BLaER1 (cell line): Measurements from ENCODE around the gene ZBTB21.

ENCODE experiments used
- H3K27ac ChIP-seq: shearing (Covaris generic); formaldehyde crosslinking; 2 replicates; pipeline ENCODE4 v1.8.1; 2022
- H3K27me3 ChIP-seq: shearing (Covaris generic); formaldehyde crosslinking; 2 replicates; pipeline ENCODE4 v1.8.1; 2022
- H3K36me3 ChIP-seq: shearing (Covaris generic); formaldehyde crosslinking; 2 replicates; pipeline ENCODE4 v1.8.1; 2022
- H3K4me1 ChIP-seq: shearing (Covaris generic); formaldehyde crosslinking; 2 replicates; pipeline ENCODE4 v1.8.1; 2022
- H3K4me2 ChIP-seq: shearing (Covaris generic); formaldehyde crosslinking; 2 replicates; pipeline ENCODE4 v1.8.1; 2022
- H3K4me3 ChIP-seq: shearing (Covaris generic); formaldehyde crosslinking; 2 replicates; pipeline ENCODE4 v1.8.1; 2022
- H3K9ac ChIP-seq: shearing (Covaris generic); formaldehyde crosslinking; 2 replicates; pipeline ENCODE4 v1.8.1; 2022
- H3K9me3 ChIP-seq: shearing (Covaris generic); formaldehyde crosslinking; 2 replicates; pipeline ENCODE4 v1.8.1; 2022
- H4K20me1 ChIP-seq: shearing (Covaris generic); formaldehyde crosslinking; 2 replicates; pipeline ENCODE4 v1.8.1; 2022
- Cebpa-rat ChIP-seq: shearing (Covaris generic); IDR thresholded peaks from 2 replicates; pipeline ENCODE4 v1.8.1; 2022

ZBTB21 gene

GRCh38 chr21:41980561-41980960 is 29.6 kb downstream of the ZBTB21 start:
- Histone ChIP-seq H3K9ac (no peak overlapping the region), H3K9me3 (peaks cover 38% of the 10 kb centered on the region), H3K27ac (no peak overlapping the region), H3K4me1 (no peaks in the 10 kb centered on the region), H3K36me3 (no peaks in the 10 kb centered on the region), H3K4me2 (no peak overlapping the region), H4K20me1 (no peaks in the 10 kb centered on the region), H3K27me3 (no peaks in the 10 kb centered on the region), H3K4me3 (no peak overlapping the region)
- no peak for TF ChIP-seq Cebpa-rat

- Histone ChIP-seq H3K4me3 (no peak overlapping the region), H3K9me3 (peaks cover 38% of the 10 kb centered on the region), H3K9ac (no peak overlapping the region), H3K27ac (no peak overlapping the region), H3K36me3 (no peaks in the 10 kb centered on the region), H3K27me3 (no peaks in the 10 kb centered on the region), H4K20me1 (no peaks in the 10 kb centered on the region), H3K4me1 (peaks cover 5% of the 10 kb centered on the region), H3K4me2 (no peak overlapping the region)
- no peak for TF ChIP-seq Cebpa-rat
Measured at GRCh38 chr21:41979751-41980369, 30.3 kb downstream of the ZBTB21 start.

GRCh38 chr21:41979335-41979734 is 30.8 kb downstream of the ZBTB21 start:
- Histone ChIP-seq H3K4me2 (no peak overlapping the region), H3K4me3 (no peak overlapping the region)

GRCh38 chr21:41977034-41977950 is 32.9 kb downstream of the ZBTB21 start:
- H4K20me1 ChIP-seq: no peaks in the 10 kb centered on the region
- H3K9ac ChIP-seq: no peak overlapping the region
- no peak overlapping the region for H3K27ac ChIP-seq
- H3K4me3 ChIP-seq: no peak overlapping the region
- no peaks in the 10 kb centered on the region for H3K27me3 ChIP-seq
- no peak overlapping the region for H3K4me2 ChIP-seq
- no peaks in the 10 kb centered on the region for H3K36me3 ChIP-seq
- peaks cover 40% of the 10 kb centered on the region for H3K9me3 ChIP-seq
- no peak for TF ChIP-seq Cebpa-rat
- peaks cover 22% of the 10 kb centered on the region for H3K4me1 ChIP-seq

More at GRCh38 chr21:41979335-41979734, 30.8 kb downstream of the ZBTB21 start:
- TF ChIP-seq Cebpa-rat: no peak
- no peaks in the 10 kb centered on the region for H4K20me1 ChIP-seq
- H3K9ac ChIP-seq: no peak overlapping the region
- H3K9me3 ChIP-seq: peaks cover 38% of the 10 kb centered on the region
- H3K27me3 ChIP-seq: no peaks in the 10 kb centered on the region
- H3K36me3 ChIP-seq: no peaks in the 10 kb centered on the region
- H3K27ac ChIP-seq: no peak overlapping the region
- peaks cover 10% of the 10 kb centered on the region for H3K4me1 ChIP-seq

GRCh38 chr21:41976611-41977010 is 33.5 kb downstream of the ZBTB21 start:
- no peak overlapping the region for H3K4me3 ChIP-seq
- H3K36me3 ChIP-seq: no peaks in the 10 kb centered on the region
- H3K27me3 ChIP-seq: no peaks in the 10 kb centered on the region
- no peak overlapping the region for H3K4me2 ChIP-seq
- no peaks in the 10 kb centered on the region for H4K20me1 ChIP-seq
- H3K9me3 ChIP-seq: peaks cover 40% of the 10 kb centered on the region
- no peak overlapping the region for H3K27ac ChIP-seq
- H3K4me1 ChIP-seq: peaks cover 22% of the 10 kb centered on the region
- H3K9ac ChIP-seq: no peak overlapping the region
- TF ChIP-seq Cebpa-rat: no peak

- no peak overlapping the region for H3K4me2 ChIP-seq
- peaks cover 29% of the 10 kb centered on the region for H3K4me1 ChIP-seq
- no peak overlapping the region for H3K9ac ChIP-seq
- H3K36me3 ChIP-seq: no peaks in the 10 kb centered on the region
- peaks cover 40% of the 10 kb centered on the region for H3K9me3 ChIP-seq
- no peaks in the 10 kb centered on the region for H3K27me3 ChIP-seq
- H4K20me1 ChIP-seq: no peaks in the 10 kb centered on the region
- H3K4me3 ChIP-seq: no peak overlapping the region
- H3K27ac ChIP-seq: no peak overlapping the region
- no peak for TF ChIP-seq Cebpa-rat
Measured at GRCh38 chr21:41975391-41976272, 34.5 kb downstream of the ZBTB21 start.

- H3K27me3 ChIP-seq: no peaks in the 10 kb centered on the region
- no peak for TF ChIP-seq Cebpa-rat
- H3K9me3 ChIP-seq: peaks cover 31% of the 10 kb centered on the region
- H3K9ac ChIP-seq: no peak overlapping the region
- H3K4me3 ChIP-seq: no peak overlapping the region
- no peaks in the 10 kb centered on the region for H4K20me1 ChIP-seq
- peaks cover 29% of the 10 kb centered on the region for H3K4me1 ChIP-seq
- peak overlapping the region; percentile 75 for H3K27ac ChIP-seq
- H3K4me2 ChIP-seq: peak overlapping the region; percentile 72
- H3K36me3 ChIP-seq: no peaks in the 10 kb centered on the region
Measured at GRCh38 chr21:41974752-41975053, 35.5 kb downstream of the ZBTB21 start.

GRCh38 chr21:41973861-41974751 is 36.1 kb downstream of the ZBTB21 start:
- TF ChIP-seq Cebpa-rat: no peak

GRCh38 chr21:41973427-41973831 is 36.7 kb downstream of the ZBTB21 start:
- H3K36me3 ChIP-seq: no peaks in the 10 kb centered on the region
- peak overlapping the region; percentile 26; the same call in 1 of the 2 replicates for H3K4me3 ChIP-seq
- no peaks in the 10 kb centered on the region for H4K20me1 ChIP-seq
- no peaks in the 10 kb centered on the region for H3K27me3 ChIP-seq
- TF ChIP-seq Cebpa-rat: no peak
- peaks cover 22% of the 10 kb centered on the region for H3K9me3 ChIP-seq
- H3K9ac ChIP-seq: no peak overlapping the region
- H3K27ac ChIP-seq: peak overlapping the region; percentile 75
- H3K4me1 ChIP-seq: peaks cover 29% of the 10 kb centered on the region
- peak overlapping the region; percentile 72 for H3K4me2 ChIP-seq

More at GRCh38 chr21:41973861-41974751, 36.1 kb downstream of the ZBTB21 start:
- Histone ChIP-seq H3K27ac (peak overlapping the region; percentile 75), H3K36me3 (no peaks in the 10 kb centered on the region), H3K4me1 (peaks cover 29% of the 10 kb centered on the region), H3K9ac (no peak overlapping the region), H3K9me3 (peaks cover 25% of the 10 kb centered on the region), H3K27me3 (no peaks in the 10 kb centered on the region), H3K4me3 (peak overlapping the region; percentile 26; the same call in 1 of the 2 replicates), H3K4me2 (peak overlapping the region; percentile 72), H4K20me1 (no peaks in the 10 kb centered on the region)
